GM12892 (cell line): Measurements from ENCODE around the gene DDX49.
"Not testable (repeated sequence)": the region's sequence is repeated elsewhere in the genome, so short reads cannot be mapped to it uniquely, and the experiment has no call there.

Experiments used
- POLR2A ChIP-seq: IDR thresholded peaks from 2 replicates; pipeline ENCODE4 v1.6.1; 2011; ENCODE audit warnings: low read depth, low read length, control low read depth
- POLR2AphosphoS5 ChIP-seq: IDR thresholded peaks from 2 replicates; pipeline ENCODE4 v1.6.1; 2011; ENCODE audit warnings: low read depth, low read length, control low read depth
- TAF1 ChIP-seq: IDR thresholded peaks from 2 replicates; pipeline ENCODE4 v1.6.1; 2011; ENCODE audit warnings: low read depth, mild to moderate bottlenecking, control low read depth, low read length, borderline replicate concordance

- TF ChIP-seq POLR2A, POLR2AphosphoS5, TAF1: not testable (repeated sequence)
Measured at GRCh38 chr19:18952364-18953003, 33.0 kb downstream of the DDX49 start.
